SK-MEL-5 (cell line): ENCODE measurements around the gene TCFL5. TPM values are rescaled to one million over a fixed set of nuclear protein-coding genes. Genes with fewer than 3 reads are reported as not detected.
"Not testable (repeated sequence)": the region's sequence is repeated elsewhere in the genome, so short reads cannot be mapped to it uniquely, and the experiment has no call there.

ENCODE experiments used
- DNase-seq: peaks from one replicate; pipeline ENCODE4 v3.0.0-alpha.2; 2016; ENCODE audit warnings: low read depth, low spot score
- in situ Hi-C: cut with HindIII; loops from 2 replicates; pipeline ENCODE4 v1.10.0; 2016; ENCODE audit warnings: low sequenced_read_pairs, high pct_unique_total_duplicates, low pct_unique_long_range_greater_than_20kb
- total RNA-seq: library from RNA; depleted of rRNA; stranded (reverse); fragments of >200 nt; shearing (Covaris generic); gene quantifications from 2 replicates; pipeline ENCODE4 v1.2.3, GENCODE V29; 2014

TCFL5 gene
- total RNA-seq, 1 experiment from 2014 or later, result 54.7 TPM

- in situ Hi-C loops, result no loop called here
- DNase-seq, result no peak
Observed at GRCh38 chr20:62885046-62885895, 23.6 kb upstream of the TCFL5 start.

GRCh38 chr20:62884556-62884955 lies 22.9 kb upstream of the TCFL5 start:
- no peak for DNase-seq
- in situ Hi-C loops, result no loop called here

GRCh38 chr20:62882426-62882825 lies 20.8 kb upstream of the TCFL5 start:
- no peak for DNase-seq
- in situ Hi-C loops, result no loop called here

GRCh38 chr20:62881662-62882395 lies 20.2 kb upstream of the TCFL5 start:
- in situ Hi-C loops, result no loop called here
- DNase-seq, result no peak

- DNase-seq, result no peak
- in situ Hi-C loops, result no loop called here
Observed at GRCh38 chr20:62880935-62881661, 19.5 kb upstream of the TCFL5 start.

GRCh38 chr20:62880147-62880934 lies 18.7 kb upstream of the TCFL5 start:
- in situ Hi-C loops, result no loop called here
- no peak for DNase-seq

GRCh38 chr20:62879275-62880146 lies 17.9 kb upstream of the TCFL5 start:
- DNase-seq, result no peak
- in situ Hi-C loops, result no loop called here

GRCh38 chr20:62878244-62879038 lies 16.8 kb upstream of the TCFL5 start:
- in situ Hi-C loops, result no loop called here
- DNase-seq, result no peak

GRCh38 chr20:62876902-62877816 lies 15.5 kb upstream of the TCFL5 start:
- DNase-seq, result no peak
- in situ Hi-C loops, result no loop called here

GRCh38 chr20:62876501-62876901 lies 14.9 kb upstream of the TCFL5 start:
- in situ Hi-C loops, result no loop called here
- no peak for DNase-seq

GRCh38 chr20:62875419-62876361 lies 14.1 kb upstream of the TCFL5 start:
- peak; percentile 94 for DNase-seq
- in situ Hi-C loops, result no loop called here

GRCh38 chr20:62874964-62875344 lies 13.3 kb upstream of the TCFL5 start:
- DNase-seq, result no peak
- in situ Hi-C loops, result no loop called here

- in situ Hi-C loops, result not testable (repeated sequence)
Observed at GRCh38 chr20:62873681-62874031, 12.0 kb upstream of the TCFL5 start.

GRCh38 chr20:62873280-62873679 lies 11.7 kb upstream of the TCFL5 start:
- no peak for DNase-seq
- in situ Hi-C loops, result no loop called here

More at GRCh38 chr20:62873681-62874031, 12.0 kb upstream of the TCFL5 start:
- DNase-seq, result peak; percentile 72
